ENCODE measurements around the gene LINGO4. TPM values are rescaled to one million over a fixed set of nuclear protein-coding genes. Genes with fewer than 3 reads are reported as not detected.

The LINGO4 gene
- total and polyA plus RNA-seq, 2 donors (not counting 1 experiment from before 2014, with no cell fraction given): not detected

DNA sequence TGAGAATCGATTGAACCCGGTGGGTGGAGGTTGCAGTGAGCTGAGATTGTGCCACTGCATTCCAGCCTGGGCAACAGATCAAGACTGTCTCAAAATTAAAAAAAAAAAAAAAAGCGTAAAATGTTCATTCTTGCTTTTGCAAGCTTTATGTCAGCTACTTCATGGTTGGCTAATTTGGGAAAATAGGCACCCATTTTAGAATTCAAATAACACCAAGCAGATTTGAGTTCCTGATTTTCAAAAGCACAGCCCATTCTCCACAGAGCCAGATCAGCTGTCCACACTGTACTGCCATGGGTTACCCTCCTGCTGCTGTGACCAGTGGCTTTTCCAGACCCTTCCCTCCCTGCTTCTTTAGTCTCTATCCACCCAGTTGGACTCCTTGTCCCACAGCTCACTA is 43.9 kb upstream of the LINGO4 start:
- no peak for DNase-seq (ENCODE audit: low read depth in 2 of 2)
- Histone ChIP-seq H3K4me1 (ENCODE audit: control insufficient read depth, extremely low read depth, insufficient read depth, low read length) (no peaks in the 10 kb centered on the region), H3K27ac (ENCODE audit: insufficient read depth, low read length) (no peak overlapping the region), H3K79me2 (ENCODE audit: control insufficient read depth, insufficient read depth, low read length) (no peaks in the 10 kb centered on the region), H3K27me3 (ENCODE audit: control insufficient read depth, insufficient read depth, low read length) (peaks cover 38% of the 10 kb centered on the region), H2AFZ (ENCODE audit: low read length) (no peak overlapping the region), H3K9ac (ENCODE audit: insufficient read depth, low read length) (no peak overlapping the region), H4K20me1 (ENCODE audit: control insufficient read depth, extremely low read depth, insufficient read depth, low read length) (no peaks in the 10 kb centered on the region), H3K4me3 (replicated peaks in 1 of 4; ENCODE audit: control extremely low read depth in 1 of 4, insufficient read depth in 1 of 4, low read depth in 3 of 4, low read length in 4 of 4) (no peak overlapping the region), H3K9me3 (ENCODE audit: control insufficient read depth, insufficient read depth, low read depth, low read length) (no peaks in the 10 kb centered on the region), H3K4me2 (ENCODE audit: extremely low read depth, insufficient read depth, low read length) (no peak overlapping the region), H3K36me3 (ENCODE audit: control insufficient read depth, insufficient read depth, low read length) (no peaks in the 10 kb centered on the region)
- TF ChIP-seq, protein P1, sequence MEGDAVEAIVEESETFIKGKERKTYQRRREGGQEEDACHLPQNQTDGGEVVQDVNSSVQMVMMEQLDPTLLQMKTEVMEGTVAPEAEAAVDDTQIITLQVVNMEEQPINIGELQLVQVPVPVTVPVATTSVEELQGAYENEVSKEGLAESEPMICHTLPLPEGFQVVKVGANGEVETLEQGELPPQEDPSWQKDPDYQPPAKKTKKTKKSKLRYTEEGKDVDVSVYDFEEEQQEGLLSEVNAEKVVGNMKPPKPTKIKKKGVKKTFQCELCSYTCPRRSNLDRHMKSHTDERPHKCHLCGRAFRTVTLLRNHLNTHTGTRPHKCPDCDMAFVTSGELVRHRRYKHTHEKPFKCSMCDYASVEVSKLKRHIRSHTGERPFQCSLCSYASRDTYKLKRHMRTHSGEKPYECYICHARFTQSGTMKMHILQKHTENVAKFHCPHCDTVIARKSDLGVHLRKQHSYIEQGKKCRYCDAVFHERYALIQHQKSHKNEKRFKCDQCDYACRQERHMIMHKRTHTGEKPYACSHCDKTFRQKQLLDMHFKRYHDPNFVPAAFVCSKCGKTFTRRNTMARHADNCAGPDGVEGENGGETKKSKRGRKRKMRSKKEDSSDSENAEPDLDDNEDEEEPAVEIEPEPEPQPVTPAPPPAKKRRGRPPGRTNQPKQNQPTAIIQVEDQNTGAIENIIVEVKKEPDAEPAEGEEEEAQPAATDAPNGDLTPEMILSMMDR (conservative IDR thresholded peaks at IDR 0.05 in 1 of 2, IDR thresholded peaks at IDR 0.05 in 1 of 2; ENCODE audit: low read depth in 1 of 2, low read length in 2 of 2): no peak
- no peak for TF ChIP-seq EZH2 (IDR thresholded peaks at IDR 0.05; ENCODE audit: low read length, missing control alignments)

DNA sequence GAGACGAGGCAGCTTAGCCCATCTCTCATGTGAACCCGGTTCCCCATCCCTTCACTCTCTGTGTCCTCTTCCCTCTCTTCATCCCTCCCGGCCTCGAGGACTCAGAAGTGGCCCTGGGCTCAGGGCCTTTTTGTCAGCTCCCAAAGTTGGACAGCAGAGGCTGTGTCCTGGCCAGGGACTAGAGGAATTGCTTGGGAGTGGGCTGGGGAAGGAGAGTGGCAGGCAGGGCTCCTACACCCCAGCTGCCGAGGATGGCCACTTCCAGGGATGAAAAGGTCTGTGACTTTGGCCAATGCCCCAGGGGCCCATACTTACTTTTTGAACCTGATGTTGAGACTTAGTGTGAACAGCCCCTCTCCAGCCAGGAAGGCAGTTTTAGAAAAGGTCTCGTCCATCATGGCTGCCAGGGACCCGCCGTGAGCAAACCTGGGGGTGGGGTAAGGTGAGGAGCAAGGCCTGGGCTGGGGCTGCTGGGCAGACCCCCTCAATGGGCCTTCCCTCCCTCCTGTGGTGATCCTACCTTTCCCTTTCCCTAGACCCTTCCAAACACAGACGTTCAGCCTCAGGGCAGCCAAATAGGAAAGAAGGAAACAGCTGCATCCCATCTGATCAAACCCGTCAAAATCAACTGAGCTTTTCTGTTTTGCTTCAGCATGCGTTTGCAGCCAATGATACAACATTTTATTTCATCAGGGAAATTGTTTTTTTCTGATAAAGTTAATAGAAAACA is 42.8 kb upstream of the LINGO4 start:
- Histone ChIP-seq H4K20me1 (ENCODE audit: control insufficient read depth, extremely low read depth, insufficient read depth, low read length) (no peaks in the 10 kb centered on the region), H3K79me2 (ENCODE audit: control insufficient read depth, insufficient read depth, low read length) (no peaks in the 10 kb centered on the region), H3K27ac (ENCODE audit: insufficient read depth, low read length) (no peak overlapping the region), H3K4me3 (replicated peaks in 1 of 4; ENCODE audit: control extremely low read depth in 1 of 4, insufficient read depth in 1 of 4, low read depth in 3 of 4, low read length in 4 of 4) (no peak overlapping the region), H3K36me3 (ENCODE audit: control insufficient read depth, insufficient read depth, low read length) (no peaks in the 10 kb centered on the region), H3K9me3 (ENCODE audit: control insufficient read depth, insufficient read depth, low read depth, low read length) (no peaks in the 10 kb centered on the region), H3K4me1 (ENCODE audit: control insufficient read depth, extremely low read depth, insufficient read depth, low read length) (no peaks in the 10 kb centered on the region), H3K4me2 (ENCODE audit: extremely low read depth, insufficient read depth, low read length) (no peak overlapping the region), H3K27me3 (ENCODE audit: control insufficient read depth, insufficient read depth, low read length) (peaks cover 36% of the 10 kb centered on the region), H2AFZ (ENCODE audit: low read length) (no peak overlapping the region), H3K9ac (ENCODE audit: insufficient read depth, low read length) (no peak overlapping the region)
- TF ChIP-seq, protein P1 (conservative IDR thresholded peaks at IDR 0.05 in 1 of 2, IDR thresholded peaks at IDR 0.05 in 1 of 2; ENCODE audit: low read depth in 1 of 2, low read length in 2 of 2): no peak
- TF ChIP-seq EZH2 (IDR thresholded peaks at IDR 0.05; ENCODE audit: low read length, missing control alignments): no peak
- peak in 1 of 2 donors; percentile 50 for DNase-seq (ENCODE audit: low read depth in 2 of 2)

DNA sequence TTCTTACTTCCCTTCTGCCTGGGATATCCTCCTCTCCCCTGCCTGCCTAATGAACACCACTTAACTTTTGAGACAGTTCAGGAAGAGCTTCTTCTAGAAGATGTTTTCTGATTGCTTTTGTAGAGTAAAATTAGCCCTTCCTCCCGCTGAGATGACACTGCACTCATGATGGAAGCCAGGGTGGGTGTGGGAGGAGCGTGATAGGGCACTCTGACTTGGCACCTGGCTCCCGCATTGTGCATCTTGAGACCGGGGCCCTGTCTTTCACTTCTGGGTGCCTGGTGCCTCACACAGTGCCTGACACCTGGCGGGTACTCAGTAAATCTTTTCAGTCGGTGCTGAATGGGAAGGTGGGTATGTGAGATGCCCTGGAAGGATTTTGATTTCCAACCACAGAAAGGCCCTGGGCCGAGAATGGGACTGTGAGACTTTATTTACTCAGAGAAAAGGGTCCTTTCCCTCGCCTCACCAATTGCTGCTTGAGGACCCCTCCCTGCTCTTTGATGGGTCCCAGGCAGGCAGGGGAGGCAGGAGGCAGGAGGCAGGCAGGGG is 41.5 kb upstream of the LINGO4 start:
- Histone ChIP-seq H3K9me3 (ENCODE audit: control insufficient read depth, insufficient read depth, low read depth, low read length) (no peaks in the 10 kb centered on the region), H3K79me2 (ENCODE audit: control insufficient read depth, insufficient read depth, low read length) (no peaks in the 10 kb centered on the region), H2AFZ (ENCODE audit: low read length) (no peak overlapping the region), H3K4me3 (replicated peaks in 1 of 4; ENCODE audit: control extremely low read depth in 1 of 4, insufficient read depth in 1 of 4, low read depth in 3 of 4, low read length in 4 of 4) (no peak overlapping the region), H3K27me3 (ENCODE audit: control insufficient read depth, insufficient read depth, low read length) (peaks cover 25% of the 10 kb centered on the region), H3K4me2 (ENCODE audit: extremely low read depth, insufficient read depth, low read length) (no peak overlapping the region), H4K20me1 (ENCODE audit: control insufficient read depth, extremely low read depth, insufficient read depth, low read length) (no peaks in the 10 kb centered on the region), H3K27ac (ENCODE audit: insufficient read depth, low read length) (no peak overlapping the region), H3K9ac (ENCODE audit: insufficient read depth, low read length) (no peak overlapping the region), H3K36me3 (ENCODE audit: control insufficient read depth, insufficient read depth, low read length) (no peaks in the 10 kb centered on the region), H3K4me1 (ENCODE audit: control insufficient read depth, extremely low read depth, insufficient read depth, low read length) (no peaks in the 10 kb centered on the region)
- no peak for DNase-seq (ENCODE audit: low read depth in 2 of 2)
- TF ChIP-seq, protein P1 (conservative IDR thresholded peaks at IDR 0.05 in 1 of 2, IDR thresholded peaks at IDR 0.05 in 1 of 2; ENCODE audit: low read depth in 1 of 2, low read length in 2 of 2): no peak
- TF ChIP-seq EZH2 (IDR thresholded peaks at IDR 0.05; ENCODE audit: low read length, missing control alignments): no peak
